ENCODE results near the gene NFE2L1.

The NFE2L1 gene

DNA sequence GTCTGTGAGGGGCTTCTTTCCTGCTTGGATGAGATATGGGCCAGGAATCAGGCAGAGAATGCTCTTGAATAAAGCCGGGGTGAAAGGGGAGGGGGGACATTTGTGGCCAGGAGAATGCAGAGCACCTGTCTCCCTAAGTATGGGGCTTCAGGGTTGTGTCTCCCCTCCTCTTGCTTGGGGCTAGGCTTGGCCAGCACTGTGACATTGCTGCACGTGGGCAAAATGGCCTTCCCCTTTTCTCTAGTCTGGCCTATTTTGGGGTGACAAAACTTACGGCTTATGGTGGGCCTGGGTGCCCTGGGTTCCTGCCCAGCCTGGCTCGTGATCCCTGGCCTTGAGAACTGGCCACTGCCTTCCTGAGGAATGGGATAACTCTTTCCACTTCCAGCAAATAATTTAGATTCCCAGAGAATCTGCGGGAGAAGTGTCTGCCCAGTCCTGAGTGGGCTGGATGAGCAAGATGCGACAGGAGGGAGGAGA lies 5.6 kb downstream of the NFE2L1 start:
- CTCF ChIA-PET, result interaction anchor here (0.7 to 8.4 kb wide), 4 partner anchors 20 to 75 kb away, joined by 3 to 42 read pairs (median 24); no protein-coding TSS in a partner anchor
- no peak for DNase-seq (ENCODE audit: low read depth, low spot score)
- TF ChIP-seq, protein P1, sequence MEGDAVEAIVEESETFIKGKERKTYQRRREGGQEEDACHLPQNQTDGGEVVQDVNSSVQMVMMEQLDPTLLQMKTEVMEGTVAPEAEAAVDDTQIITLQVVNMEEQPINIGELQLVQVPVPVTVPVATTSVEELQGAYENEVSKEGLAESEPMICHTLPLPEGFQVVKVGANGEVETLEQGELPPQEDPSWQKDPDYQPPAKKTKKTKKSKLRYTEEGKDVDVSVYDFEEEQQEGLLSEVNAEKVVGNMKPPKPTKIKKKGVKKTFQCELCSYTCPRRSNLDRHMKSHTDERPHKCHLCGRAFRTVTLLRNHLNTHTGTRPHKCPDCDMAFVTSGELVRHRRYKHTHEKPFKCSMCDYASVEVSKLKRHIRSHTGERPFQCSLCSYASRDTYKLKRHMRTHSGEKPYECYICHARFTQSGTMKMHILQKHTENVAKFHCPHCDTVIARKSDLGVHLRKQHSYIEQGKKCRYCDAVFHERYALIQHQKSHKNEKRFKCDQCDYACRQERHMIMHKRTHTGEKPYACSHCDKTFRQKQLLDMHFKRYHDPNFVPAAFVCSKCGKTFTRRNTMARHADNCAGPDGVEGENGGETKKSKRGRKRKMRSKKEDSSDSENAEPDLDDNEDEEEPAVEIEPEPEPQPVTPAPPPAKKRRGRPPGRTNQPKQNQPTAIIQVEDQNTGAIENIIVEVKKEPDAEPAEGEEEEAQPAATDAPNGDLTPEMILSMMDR (IDR thresholded peaks at IDR 0.05; ENCODE audit: insufficient read depth, low read length, missing control alignments), result no peak
- POLR2A ChIA-PET, result interaction anchor here (2.5 to 3.4 kb wide), 2 partner anchors 15 to 28 kb away, joined by 10 to 18 read pairs; no protein-coding TSS in a partner anchor
- H3K4me3 ChIP-seq (ENCODE audit: low read depth, low read length), result peak overlapping the region; percentile 20

DNA sequence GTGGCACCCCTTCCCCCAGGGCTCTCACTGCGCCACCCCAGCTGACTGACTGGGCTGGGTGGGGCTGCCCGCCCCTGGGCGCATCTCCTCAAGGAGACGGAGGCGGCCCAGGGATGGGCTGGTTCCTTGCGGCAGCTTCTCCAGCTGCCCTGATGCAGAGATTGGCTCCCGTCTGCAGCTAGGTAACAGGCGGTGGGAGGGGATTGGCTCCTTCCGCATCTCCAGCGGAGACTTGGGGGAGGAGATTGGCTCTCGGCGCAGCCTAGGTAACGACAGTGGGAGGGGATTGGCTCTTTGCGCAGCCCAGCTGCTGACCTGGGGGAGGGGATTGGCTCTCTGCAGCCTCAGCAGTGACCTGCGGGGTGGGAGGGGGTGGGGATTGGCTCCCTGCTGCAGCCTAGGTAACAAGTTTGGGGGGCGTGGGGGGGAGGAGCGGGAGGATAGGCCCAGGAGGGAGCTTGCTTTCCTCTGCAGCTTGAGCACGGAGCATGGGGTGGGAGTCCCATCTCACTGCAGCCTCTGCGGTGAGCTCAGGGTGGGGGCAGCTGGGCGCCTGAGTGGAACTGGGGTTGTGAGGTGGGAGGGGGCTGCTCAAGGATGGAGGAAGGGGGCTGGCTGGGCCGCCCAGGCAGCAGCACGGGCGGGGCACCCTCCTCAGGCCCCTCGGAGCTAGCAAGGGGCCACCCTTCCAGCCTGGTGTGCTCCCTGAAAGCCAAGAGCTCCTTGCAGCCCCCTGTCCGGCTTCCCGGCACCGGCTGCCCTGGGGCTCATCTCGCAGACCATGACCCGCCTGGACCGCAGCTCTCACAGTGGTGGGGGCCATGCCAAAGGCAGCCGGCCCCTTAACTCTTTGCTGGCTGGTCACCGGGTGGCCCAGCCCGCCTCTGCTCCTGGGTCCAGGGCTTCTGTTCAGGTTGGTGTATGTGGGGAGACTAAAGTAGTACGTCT lies 6.4 kb downstream of the NFE2L1 start:
- peak overlapping the region; percentile 15 for H3K4me3 ChIP-seq (ENCODE audit: low read depth, low read length)
- DNase-seq (ENCODE audit: low read depth, low spot score), result no peak
- POLR2A ChIA-PET, result interaction anchor here (2.5 to 3.4 kb wide), 2 partner anchors 14 to 28 kb away, joined by 10 to 18 read pairs; no protein-coding TSS in a partner anchor
- CTCF ChIA-PET, result interaction anchor here (1.1 to 8.4 kb wide), 5 partner anchors 11 to 28 kb away, joined by 3 to 42 read pairs (median 14); no protein-coding TSS in a partner anchor
- TF ChIP-seq, protein P1 (IDR thresholded peaks at IDR 0.05; ENCODE audit: insufficient read depth, low read length, missing control alignments), result no peak

DNA sequence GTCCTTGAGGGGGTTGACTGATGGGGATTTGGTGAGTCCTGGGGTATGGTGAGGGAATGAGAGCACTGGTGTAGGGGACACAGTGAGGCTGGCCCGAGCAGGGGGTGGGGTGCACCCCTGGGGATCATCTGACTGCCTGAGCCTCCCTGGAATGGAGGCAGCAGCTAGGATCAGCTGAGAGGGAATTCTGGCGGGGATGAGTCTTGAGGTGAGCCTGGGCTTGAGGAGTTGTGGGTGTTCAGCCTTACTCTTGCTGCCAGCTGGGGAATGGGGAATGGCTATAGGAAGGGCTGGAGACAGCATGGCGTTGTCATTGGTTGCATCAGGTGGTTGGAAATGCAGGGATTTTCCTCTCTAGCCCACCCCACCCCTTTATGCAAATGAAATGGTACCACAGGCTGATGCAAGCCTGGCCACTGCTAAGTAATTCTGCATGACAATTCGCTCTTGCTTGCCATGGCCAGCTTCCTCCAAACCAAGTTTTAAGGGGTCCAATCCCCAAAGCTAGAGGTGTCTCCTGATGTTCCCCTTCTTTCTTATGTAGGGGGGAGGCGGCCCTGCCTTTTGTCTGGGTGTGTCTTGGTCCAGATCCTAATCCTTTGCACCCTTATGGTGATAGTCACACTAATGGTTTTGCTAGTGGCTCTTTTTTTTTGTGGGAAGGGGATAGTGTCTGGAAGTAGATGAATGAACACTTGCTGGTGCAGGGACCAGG lies 7.5 kb downstream of the NFE2L1 start:
- peak; percentile 79 for DNase-seq (ENCODE audit: low read depth, low spot score)
- H3K4me3 ChIP-seq (ENCODE audit: low read depth, low read length), result no peak overlapping the region
- TF ChIP-seq, protein P1 (IDR thresholded peaks at IDR 0.05; ENCODE audit: insufficient read depth, low read length, missing control alignments), result no peak
- ChIA-PET CTCF (interaction anchor here (1.1 to 8.4 kb wide), 6 partner anchors 10 to 29 kb away, joined by 3 to 42 read pairs (median 20); no protein-coding TSS in a partner anchor), POLR2A (interaction anchor here (0.9 to 3.4 kb wide), 3 partner anchors 13 to 117 kb away, joined by 3 to 18 read pairs (median 10); no protein-coding TSS in a partner anchor)

DNA sequence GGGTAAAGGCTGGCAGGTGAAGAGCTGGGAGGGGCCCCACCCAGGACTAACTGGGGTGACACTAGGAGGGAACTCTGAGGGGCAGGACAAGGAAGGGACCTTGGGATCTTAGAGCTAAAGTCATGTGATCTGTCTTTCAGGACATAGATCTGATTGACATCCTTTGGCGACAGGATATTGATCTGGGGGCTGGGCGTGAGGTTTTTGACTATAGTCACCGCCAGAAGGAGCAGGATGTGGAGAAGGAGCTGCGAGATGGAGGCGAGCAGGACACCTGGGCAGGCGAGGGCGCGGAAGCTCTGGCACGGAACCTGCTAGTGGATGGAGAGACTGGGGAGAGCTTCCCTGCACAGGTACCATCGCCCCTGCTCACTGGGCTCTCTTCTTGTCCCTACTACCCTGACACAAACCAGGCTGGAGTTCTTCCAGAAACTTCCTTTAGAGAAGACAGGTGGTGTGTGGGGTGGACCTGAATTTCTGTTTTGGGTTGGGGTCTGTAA lies 8.1 kb downstream of the NFE2L1 start:
- DNase-seq (ENCODE audit: low read depth, low spot score), result no peak
- no peak overlapping the region for H3K4me3 ChIP-seq (ENCODE audit: low read depth, low read length)
- TF ChIP-seq, protein P1 (IDR thresholded peaks at IDR 0.05; ENCODE audit: insufficient read depth, low read length, missing control alignments), result no peak
- CTCF ChIA-PET, result interaction anchor here (1.0 to 8.4 kb wide), 5 partner anchors 18 to 30 kb away, joined by 3 to 42 read pairs (median 25); no protein-coding TSS in a partner anchor
- POLR2A ChIA-PET, result interaction anchor here (2.5 to 3.4 kb wide), 2 partner anchors 12 to 30 kb away, joined by 10 to 18 read pairs; no protein-coding TSS in a partner anchor

DNA sequence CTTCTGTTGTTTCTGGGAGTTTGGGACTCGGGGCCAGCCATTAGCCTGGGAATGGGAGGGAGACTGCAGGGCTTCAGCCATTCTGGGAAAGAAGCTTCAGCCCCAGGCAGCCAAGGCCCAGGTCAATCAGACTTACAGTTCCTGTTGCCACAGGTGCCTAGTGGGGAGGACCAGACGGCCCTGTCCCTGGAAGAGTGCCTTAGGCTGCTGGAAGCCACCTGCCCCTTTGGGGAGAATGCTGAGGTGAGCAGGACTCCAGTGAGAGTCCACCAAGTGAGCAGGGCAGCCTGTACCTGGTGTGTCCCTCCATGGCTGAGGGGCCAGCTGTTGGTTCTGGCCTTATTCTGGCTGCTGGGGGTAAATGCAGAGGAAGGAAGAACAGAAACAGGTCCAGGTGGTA lies 8.7 kb downstream of the NFE2L1 start:
- DNase-seq (ENCODE audit: low read depth, low spot score), result no peak
- CTCF ChIA-PET, result interaction anchor here (1.0 to 8.4 kb wide), 5 partner anchors 17 to 30 kb away, joined by 3 to 42 read pairs (median 25); no protein-coding TSS in a partner anchor
- POLR2A ChIA-PET, result no interaction called here
- TF ChIP-seq, protein P1 (IDR thresholded peaks at IDR 0.05; ENCODE audit: insufficient read depth, low read length, missing control alignments), result no peak
- H3K4me3 ChIP-seq (ENCODE audit: low read depth, low read length), result no peak overlapping the region
